Activated CD4-positive, CD25-positive, alpha-beta regulatory T cell treated with anti-CD3 and anti-CD28 coated beads, Interleukin-2, amount 50 U/mL, for 72 hours (primary cell): ENCODE measurements around the gene CEP112.

Experiments
- DNase-seq: peaks from one replicate; pipeline ENCODE4 v3.0.0; 2021

Gene CEP112

DNA sequence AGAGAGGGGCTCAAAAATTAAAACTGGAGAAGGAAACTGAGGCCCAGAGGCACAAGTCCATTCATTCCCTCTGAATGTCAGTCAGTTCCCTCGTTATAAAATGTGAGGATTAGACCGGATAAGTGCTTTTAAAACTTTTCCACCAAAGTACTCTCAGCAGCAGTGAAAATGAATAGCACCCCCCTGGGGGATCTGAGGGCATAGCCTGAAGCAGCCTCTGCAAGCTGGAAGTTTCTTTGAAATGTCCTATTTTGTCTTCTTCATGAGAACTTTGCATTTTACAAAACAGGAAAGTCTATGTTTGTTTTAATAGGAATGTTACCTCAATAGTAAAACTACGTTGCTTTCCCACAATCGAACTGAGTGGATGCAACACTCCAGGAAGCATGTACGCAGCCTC is 273.0 kb downstream of the CEP112 start:
- DNase-seq = no peak

DNA sequence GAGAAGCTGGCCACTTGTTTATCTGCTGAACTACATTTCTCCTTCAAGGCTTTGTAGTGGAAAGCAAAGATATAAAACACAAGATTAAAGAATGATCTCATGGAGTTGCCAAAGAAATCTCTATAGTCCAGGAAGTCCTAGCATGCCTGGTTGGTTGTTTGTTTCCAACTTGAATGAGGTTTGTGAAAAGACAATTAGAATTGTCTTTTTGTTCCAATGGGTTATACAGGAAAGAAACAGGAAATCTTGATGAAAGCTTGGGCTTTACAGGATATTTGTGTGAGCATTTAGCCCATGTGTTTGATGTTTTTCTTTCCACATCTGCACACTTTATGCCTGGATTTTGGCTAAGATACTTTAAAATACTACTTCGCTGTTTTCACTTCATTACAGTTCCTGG is 273.4 kb downstream of the CEP112 start:
- no peak for DNase-seq

DNA sequence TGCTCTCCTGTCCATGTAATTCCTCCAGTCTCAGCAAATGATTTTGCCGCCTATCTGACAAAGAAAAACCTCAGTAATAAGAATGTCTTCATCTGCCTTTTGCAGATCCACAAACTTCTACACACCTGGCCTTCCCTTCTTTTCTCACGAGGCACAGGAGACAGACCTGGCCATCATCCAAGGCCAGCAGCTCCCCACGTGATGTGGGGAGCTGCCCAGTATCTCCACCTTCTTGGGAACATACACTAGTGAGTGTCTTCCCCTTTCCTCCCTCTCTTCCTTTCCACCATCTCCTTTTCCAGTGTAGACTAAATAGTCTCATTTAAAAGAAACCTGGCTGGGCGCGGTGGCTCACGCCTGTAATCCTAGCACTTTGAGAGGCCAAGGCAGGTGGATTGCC is 274.4 kb downstream of the CEP112 start:
- DNase-seq = no peak

DNA sequence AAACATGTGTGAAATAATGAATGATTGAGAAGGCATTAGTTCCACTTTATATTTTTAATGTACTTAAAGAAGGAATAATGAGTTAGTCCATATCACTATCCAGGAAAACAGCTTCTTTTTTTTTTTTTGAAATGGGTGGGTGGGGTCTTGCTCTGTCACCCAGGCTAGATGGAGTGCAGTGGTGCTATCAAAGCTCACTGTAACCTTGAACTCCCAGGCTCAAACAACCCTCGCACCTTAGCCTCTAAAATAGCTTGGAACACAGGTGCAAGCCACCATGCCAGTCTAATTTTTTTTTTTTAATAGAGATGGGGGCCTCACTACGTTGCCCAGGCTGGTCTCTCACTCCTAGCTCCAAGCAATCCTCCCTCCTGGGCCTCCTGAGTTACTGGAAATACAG is 275.5 kb downstream of the CEP112 start:
- no peak for DNase-seq

DNA sequence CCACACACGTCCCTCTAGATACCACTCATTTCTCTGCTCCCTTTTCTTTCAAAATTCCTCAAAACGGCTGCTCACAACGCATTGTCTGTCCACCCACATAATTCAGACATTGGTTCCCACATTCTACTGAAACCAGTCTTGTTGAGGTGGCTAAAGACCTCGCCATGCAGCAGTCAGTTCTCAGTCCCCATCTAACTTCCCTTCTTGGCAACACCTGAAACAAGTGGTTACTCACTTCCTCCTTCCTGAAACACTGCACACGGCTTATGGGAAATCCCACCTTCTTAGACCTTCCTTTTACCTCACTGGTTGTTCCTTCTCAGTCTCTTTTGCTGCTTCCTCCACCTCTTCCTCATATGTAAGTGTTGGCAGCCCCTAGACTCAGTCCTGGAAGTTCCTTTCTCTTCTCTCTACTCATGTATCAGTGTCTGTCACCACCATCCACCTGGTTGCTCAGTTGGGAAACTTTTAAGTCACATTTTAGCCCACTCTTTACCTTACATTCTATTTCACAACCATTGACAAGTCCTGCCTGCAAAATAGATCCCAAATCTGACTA is 277.1 kb downstream of the CEP112 start:
- no peak for DNase-seq

DNA sequence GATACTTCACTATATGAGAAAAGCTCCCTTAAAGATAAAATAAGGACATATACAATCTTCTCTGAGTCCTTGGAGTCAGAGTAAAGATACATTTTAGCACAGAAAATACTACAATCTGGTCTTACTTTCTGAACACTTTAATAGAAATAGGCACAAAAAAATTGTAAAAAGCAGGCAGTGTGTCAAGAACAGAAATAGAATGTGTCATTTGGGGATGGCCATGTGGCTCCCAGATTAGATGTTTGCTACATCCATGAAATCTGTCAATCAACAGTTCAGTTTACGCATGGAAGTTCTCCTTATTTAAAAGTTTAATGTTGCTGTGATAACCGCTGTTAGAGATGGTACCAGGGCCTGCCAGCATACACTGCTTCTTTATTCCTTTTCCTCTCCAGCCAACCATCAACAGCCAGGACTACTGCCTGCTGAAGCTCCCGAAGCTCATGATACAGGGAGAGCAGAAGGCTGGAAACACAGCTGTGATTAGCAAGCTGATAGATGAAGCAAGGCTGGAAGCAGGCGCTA is 278.5 kb downstream of the CEP112 start:
- no peak for DNase-seq

DNA sequence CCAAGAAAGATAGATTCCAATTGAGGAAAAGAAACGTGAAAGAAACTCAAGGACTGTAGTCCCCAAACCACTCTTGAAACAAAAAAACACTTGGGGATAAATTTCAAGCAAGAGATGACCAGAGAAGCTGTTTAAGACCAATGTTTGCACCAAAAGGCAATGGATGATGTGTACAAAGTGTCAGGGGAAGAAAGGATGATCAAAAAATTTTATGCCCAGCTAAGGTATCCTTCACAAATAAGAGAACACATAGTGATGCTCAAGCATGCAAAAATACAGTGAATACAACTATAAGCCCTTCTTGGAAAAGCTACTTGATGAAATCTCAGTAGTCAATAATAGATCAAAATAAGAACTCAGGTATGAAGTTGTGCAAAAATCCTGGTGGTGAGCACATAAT is 281.1 kb downstream of the CEP112 start:
- DNase-seq = no peak

DNA sequence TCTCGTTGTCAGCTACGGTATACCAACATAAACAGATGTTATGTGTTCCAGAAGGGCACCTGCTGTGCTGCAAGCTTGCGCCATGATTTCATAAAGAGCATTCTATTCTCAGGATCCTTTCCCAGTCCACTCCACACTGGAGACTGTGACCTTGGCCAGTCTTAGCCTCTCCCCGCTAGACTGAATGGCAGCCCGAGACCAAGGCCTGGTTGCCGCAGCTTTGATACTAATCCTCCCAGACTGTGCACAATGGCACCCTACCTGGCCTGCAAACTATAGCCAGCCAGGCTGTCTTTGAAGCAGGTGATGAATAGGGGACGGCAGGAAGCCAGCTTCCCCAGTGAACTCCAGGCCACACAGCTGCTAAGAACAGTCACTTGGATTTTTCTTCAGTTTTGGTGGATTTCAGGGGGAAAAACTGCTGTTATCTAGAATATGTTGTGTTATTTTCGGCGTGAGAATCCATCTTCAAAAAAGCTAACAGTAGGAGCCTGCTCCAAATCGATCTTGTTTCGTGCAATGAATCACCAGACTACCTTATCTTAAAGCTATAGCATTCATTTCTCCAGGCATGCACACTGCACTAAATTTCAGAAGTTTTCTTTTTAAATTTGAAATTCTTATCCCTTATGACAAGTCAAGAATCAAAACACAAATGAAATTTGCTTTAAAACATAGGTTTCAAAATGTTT is 289.0 kb downstream of the CEP112 start:
- DNase-seq = no peak

DNA sequence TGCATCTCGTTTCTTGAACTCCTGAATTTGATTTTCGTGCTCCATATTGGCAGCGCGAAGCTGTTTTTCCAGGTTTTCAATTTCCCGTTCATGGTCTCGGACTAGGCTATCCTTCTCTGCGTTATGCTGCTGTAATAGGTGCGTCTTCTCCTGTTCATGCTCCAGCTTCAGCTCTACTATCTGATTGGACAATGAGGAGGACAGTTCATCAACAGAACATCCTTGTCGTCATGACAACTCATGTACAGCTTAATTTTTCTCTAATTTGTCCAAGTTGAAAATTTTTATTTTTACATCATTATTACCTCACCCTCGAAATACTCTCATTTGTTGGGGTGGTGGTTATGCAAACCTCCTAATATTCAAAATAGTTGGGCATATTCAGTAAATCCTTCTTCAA is 289.8 kb downstream of the CEP112 start:
- no peak for DNase-seq

DNA sequence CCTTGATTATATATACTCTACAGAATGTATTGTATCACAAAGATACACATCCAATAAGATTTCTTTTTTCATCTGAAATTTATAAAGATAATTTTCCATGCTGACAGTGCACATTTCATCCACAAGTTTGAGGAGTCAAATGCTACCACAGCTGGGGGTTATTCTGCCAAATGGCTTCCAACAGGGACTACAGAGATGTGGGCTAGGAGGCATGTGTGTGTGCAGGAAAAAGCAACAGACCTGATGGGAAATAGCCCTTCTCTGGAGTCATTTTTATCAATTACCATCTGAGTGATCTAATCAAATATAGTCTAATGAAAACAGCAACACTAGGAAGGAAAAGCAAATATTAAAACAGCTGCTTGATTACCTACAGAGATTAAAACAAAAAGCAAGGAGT is 290.5 kb downstream of the CEP112 start:
- no peak for DNase-seq

DNA sequence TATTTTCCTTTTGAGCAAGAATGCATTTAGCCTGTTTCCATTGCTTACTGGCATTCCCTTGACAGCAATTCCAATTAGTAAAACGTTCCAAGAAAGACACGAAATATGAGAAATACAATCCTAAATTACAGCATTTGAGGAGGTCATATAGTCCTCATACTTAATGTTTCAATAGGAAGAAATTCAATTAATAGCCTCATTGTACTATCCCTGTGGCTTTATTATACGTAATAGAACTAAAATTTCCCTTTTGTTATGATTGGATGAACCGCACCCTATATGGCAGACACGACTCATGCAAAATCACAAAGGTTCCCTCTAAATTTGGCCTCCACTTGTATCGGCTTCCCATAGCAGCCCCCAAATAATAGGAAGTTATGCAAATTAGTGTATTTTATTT is 291.7 kb downstream of the CEP112 start:
- DNase-seq = no peak

DNA sequence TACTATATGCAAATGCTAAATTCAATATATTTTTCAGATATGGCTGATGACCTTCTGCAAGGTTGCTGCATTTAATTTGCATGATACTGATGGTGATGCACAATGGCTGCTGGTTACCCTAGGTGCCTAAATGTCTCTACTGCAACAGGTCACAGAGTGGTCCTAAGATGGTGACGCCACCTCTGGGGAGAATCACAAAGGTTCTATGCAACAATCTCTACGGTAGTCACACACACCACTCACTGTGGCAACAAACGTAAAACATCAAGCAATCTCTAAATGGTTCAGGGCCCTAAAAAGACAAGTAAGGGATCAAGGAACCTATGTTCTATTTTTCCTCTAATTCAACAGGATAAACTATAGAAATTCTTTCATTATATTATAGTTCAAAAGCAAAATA is 293.3 kb downstream of the CEP112 start:
- DNase-seq = no peak

DNA sequence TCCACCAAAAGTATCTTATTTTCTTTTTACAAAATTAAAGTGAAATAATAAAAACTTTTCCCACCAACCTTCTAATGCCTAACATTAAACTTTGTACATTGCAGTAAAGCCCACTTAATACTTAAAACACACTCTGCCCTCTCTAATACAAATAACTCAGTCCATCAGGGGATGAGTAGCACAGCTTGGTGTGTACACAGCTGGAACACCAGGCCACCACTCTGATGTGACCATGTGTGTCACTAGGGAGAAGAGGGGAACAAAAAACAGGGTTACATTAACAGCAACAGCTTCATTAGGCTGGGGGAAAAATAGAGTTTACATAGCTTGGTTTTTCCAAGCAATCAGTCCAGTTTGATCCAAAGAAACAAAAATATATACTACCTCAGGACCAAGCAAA is 295.0 kb downstream of the CEP112 start:
- no peak for DNase-seq

DNA sequence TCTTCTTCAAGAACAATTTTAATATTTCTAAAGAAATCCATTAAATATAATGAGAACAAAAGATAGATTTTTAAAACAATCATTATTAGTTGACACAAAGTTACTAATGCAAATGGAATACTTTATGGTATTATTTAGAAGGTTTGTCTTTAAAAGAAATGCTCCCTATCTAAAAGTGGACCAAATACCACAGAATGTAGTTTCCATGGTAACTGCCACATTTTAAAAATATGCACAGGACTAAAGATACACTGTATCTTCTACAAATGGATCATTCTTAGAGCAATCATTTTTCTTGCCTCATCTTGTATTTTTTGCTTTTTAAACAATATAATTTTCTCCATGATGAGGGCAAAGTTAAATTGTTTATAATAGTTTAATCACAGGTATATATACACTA is 296.0 kb downstream of the CEP112 start:
- no peak for DNase-seq

DNA sequence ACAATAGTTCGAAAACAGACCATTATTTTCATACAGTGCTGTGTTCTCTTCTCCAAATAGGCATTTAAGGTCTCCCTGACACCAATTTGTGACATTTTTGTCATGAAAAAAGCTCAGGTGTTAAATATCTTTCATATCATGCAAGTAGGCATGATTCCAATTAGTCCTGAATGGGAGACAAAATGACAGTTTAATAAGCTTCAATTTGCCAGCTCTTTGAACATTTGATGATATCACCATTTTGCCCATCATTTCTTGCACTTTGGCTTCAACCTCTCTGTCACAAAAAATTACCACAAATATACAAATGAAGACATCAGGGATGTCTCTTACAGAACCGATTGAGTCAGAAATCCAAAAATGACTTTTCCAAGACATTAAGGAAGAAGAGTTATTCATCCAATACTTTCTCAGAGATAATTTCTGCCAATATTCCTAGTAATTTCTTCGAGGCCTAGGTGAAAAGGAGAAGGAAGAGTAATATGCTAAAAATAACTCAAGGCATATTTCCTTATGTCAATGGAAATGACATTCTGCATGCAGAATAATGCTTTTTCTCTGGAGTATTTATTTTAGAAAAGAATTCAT is 298.1 kb downstream of the CEP112 start:
- DNase-seq = no peak

DNA sequence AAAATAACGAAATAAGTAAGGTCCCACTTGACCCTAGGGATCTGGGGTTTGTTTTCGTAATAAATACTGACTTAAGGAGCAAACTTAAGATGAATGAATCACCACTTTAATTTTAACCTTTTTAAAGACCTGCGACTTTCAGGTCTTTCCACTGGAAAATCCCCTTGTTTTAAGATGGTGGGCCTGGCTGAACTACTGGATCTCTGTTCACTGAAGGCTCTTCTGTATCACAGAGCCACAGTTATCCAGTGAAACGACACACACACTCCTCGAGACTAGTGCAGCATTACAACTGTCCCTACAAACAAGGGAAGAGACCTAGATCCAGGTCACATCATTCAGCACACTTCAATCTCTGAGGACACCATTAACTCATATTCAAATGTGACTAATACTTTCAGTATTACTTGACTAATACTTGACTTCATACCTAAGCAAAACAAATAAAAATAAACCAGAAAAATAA is 299.0 kb downstream of the CEP112 start:
- no peak for DNase-seq

DNA sequence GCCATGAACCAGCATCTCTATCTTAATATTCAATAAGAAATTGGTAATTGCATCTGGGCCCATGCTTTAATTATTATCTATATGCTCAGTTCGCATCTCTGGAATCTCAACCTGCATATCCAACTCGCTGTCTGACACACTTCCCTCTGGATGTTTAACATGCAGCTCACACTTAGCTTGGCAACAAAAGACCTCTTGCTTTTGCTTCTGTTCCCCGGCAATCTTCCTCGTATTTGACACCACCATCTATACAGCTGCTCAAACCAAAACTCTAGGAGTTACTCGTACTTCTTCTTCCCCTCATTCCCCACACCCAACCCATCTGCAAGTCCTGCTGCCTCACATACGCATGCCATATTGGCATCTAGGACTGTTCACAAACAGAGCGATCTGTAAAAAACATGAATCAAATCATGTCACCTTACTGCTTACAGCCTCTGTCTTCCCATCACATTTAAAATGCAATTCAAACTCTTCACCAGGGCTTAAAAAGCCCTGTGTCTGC is 300.6 kb downstream of the CEP112 start:
- DNase-seq = no peak

DNA sequence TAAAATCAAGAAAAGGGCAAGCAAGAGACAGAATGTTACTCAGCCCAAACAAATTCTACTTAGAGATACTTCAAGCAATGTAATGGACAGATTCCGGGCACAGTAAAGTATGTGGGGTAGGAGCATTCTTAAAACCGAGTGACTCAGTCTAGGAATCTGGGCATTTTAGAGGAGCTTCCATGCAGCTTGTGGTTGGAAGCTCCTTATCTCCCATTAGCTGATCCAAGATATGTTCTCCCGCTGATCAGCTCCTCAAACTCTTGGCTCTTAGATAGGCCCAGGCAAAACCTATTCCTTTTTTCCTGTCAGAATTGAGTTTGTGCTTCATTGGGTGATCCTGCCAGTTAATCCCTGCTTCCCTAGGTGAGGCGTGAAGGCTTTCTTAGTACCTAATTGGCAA is 303.3 kb downstream of the CEP112 start:
- no peak for DNase-seq

DNA sequence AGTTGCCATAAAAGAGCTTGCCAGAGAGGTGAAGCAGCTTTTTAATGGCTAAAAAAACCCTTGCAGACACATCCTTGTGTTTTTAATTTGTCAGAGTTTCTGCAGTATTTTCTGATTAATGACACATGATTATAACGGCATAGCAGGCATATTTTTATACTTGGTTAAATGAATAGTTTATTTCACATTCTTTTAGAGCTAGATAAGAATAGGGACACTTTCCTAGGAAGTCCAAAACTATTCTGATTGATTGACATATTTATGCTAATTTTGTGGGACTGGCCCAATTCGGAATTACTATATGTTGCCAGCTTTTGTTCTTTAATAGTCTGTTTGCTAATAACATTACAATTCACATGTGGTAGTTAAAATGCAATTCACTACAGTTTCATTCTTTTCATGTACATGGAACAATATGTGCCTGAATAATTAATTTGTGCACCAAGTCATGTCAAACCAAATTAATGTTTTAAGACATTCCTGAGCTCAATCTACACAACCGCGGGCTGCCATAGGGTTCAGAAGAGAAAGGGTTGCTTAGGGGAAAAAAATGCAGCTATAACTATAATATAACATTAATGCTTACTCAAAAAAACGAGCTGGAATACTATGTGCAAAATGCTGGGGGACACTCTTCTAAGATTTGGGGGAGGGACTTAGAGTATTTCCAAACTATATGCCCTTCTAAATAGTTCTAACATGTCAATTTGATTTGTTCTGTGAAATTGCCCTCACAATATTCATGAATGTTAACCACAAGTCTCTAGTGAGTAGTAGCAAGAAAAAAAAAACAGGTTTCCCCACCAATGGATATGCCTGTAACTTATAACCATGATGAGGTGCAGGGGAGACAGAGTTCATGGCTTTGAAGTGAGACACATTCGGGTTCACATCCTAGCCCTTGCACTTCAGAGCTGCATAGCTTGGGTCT is 305.4 kb downstream of the CEP112 start:
- no peak for DNase-seq

DNA sequence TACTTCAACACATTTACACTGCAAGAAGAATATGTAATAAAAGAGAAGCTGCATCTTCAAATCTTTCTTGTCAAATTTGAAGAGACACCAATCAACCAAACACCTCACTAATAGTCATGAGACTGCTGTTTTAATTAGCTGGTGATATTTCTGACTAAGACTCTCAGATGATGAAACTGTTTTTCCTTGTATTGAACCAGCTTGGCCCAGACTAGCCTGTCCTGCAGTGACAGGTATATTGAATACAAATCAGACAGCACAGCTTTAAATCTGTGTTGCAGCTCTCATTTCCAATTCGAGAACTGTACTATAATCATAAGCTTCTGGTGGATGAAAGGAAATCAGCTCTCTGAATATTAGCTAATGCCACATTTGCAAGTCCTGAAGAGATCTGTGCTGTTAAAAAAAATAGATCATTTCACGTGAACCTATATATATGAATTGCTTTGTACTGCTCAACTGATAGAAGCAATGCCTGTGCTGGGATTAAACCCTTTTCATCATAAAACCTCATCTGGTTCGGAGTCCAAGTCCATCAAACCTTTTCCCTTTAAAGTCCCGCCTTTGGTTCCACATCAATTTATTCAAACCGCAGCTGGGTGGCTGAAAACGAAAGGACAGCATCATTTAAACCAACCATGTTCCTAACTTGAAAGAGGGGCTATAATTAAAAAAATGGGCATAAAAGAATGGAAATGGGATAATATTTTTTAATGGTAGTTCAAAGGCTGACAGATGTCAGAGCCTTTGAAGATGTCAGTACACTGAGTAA is 306.2 kb downstream of the CEP112 start:
- DNase-seq = no peak

DNA sequence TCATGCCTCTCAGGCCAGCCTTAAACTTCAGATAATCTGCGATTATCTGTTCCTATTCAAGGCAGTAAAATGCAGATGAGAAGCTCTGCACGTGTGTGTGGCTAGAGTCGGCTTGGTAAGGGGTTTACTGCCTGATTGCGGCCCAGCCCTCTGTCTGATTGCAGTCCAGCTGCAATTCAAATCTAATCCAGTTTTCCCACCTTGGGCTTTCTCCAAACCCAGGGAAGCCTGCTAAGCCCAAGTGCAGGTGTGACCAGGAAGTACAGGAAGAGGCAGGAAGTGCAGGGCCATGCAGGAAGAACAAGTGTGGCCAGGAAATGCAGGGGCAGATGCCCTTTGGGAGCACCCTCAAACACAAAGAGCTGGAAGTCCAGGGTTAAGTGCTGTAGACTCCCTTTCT is 314.9 kb downstream of the CEP112 start:
- DNase-seq = no peak

DNA sequence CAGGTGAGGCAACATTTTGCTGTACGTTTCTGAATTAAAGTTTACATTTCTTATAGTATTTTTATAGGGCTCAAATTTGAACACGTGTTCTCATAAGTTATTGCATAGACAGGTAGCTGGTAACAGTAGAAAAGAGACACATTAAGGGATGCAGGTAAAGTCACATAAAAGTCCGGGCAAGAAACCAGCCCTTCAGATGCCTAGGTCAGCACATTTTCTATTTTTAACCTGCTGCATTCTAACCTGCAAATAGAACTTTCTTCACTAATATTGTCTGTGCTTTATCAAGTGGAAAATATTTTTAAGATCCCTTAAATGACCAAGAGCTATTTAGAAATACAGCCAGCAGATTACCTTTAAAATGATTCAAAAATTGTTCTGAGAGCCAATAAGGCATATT is 323.1 kb downstream of the CEP112 start:
- no peak for DNase-seq
